GM18511 (cell line): ENCODE measurements around the gene FHOD3.

Experiments
- ATAC-seq: cut with Tn5 transposase; IDR thresholded peaks from one replicate; pipeline ENCODE4 v1.9.1; 2021; ENCODE audit warnings: mild to moderate bottlenecking, moderate library complexity; ENCODE audit not compliant: unreplicated experiment

FHOD3 gene

GRCh38 chr18:36578871-36579710 lies 281.6 kb downstream of the FHOD3 start:
- ATAC-seq: no peak

- ATAC-seq: no peak
These were observed 282.8 kb downstream of the FHOD3 start for GRCh38 chr18:36580266-36580665.

DNA sequence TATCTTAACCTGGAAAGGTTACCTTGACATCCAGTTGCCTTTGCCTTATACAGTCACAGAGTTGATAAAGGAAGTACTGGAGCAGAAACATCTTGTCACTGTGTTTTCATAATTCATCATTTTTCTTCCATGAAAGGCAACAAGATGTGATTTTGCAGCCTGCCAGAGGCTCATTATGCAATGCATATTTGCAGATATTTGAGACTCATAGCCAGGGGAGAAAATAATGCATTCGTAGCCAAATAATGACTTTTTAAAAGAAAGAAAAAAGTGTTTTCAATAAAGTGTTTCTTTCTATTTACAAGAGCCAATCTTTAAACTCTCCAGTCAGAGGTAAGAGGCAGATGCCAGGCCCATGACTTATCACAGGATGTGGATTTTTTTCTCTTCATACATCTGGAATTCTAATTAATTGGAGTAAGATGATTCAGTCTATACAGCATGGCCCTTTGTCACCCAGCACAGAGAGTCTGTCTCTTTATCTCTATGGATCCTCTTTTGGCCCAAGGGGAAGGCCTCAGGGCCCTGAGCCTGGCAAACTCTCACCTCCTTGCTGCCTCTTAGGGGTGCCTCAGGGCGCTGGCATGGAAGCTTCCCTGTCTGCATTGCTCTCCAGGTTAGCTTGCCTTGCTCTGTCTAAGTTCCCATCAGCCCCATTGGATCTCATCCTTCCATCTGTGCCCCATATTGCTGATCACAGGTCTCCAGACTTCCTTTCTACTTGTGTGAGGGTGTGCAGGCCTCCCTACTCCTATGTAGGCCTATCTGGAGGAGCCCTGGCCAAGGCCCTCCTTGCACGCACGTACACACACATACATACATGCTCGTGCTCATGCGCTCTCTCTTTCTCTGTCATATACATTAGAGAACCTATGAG lies 283.6 kb downstream of the FHOD3 start:
- ATAC-seq: no peak

DNA sequence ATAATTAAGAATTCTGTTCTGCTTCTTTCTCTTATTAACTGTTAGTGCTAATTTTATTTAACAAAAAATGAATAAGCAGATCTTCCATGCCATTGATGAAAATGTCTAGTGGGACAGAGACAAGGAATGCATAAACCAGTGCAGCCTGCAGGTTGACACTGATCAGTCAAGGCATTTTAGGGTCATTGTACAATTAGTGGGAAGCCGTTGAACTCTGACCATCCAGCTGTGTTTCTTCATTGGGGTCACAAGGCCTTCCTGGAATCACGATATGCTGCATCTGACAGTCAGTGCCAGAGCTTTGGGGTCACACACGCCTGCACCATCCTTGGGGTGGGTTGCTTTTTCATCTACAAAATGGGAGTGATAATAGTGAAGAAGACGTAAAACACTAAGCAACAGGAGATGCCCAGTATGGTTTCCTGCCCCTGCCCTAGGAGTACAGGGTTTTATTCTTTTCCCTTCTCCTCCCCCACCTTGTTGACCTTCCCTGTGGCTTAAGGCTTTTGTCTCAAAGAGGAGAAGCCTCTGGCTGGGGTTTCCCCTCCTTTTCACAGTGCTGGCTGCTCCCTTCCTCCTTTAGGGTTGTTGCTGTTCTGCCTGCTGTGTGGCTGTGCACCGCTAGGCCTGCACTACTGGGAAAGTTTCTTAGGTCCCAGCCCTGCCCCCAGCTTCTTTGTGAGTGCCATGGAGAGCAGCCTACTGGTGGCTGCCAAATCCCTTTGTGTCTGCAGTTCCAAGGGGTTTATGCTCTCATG lies 285.7 kb downstream of the FHOD3 start:
- peak; percentile 78 for ATAC-seq

GRCh38 chr18:36589857-36590543 lies 292.5 kb downstream of the FHOD3 start:
- no peak for ATAC-seq

DNA sequence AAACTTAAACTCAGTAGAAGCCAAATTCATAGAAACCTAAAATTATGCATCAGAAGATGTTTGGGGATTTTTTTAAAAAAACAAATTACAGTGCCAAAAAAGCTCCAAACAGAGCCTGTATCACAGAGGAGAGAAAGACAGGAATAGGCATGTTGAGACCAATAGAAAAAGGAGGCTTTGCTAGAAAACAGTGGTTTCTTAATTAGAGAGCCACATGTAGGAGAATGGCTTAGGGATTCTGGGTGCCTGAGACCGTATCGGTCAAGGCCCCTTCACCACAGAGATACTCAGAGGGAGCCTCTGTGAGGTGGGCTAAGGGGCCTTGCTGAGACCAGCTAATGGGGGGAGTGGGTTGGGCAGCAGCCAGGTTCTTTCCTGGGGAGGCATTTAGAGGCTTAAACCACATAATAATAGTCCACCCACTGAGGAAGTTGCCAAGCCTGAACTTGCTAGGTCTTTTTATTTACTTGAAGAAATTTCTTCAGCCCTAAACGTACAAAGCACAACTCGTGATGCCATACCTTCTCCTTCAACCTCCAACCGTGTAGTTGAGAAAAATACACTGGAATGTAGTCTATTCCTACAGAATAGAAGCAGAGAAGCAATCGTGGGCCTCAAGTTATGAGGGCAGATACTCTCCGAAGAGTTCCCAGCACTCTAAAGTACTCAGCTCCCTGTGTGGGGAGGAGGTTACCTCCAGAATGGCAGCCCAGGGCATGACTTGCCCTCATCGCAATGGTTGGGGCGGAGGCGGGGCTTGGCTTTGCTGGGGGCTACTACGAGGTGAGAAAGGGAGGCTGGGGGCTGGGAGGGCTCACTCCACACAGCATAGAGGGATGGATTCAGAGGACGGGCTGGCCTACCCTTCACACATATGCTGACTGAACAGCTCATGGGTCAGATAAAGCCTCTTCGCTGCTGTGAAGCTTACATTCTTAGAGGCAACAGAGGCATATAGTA lies 293.4 kb downstream of the FHOD3 start:
- no peak for ATAC-seq

- ATAC-seq: no peak
These were observed 294.8 kb downstream of the FHOD3 start for GRCh38 chr18:36592282-36592681.

- no peak for ATAC-seq
These were observed 295.5 kb downstream of the FHOD3 start for GRCh38 chr18:36593001-36593400.

- ATAC-seq: no peak
These were observed 296.1 kb downstream of the FHOD3 start for GRCh38 chr18:36593641-36594040.

- no peak for ATAC-seq
These were observed 297.1 kb downstream of the FHOD3 start for GRCh38 chr18:36594621-36595020.

DNA sequence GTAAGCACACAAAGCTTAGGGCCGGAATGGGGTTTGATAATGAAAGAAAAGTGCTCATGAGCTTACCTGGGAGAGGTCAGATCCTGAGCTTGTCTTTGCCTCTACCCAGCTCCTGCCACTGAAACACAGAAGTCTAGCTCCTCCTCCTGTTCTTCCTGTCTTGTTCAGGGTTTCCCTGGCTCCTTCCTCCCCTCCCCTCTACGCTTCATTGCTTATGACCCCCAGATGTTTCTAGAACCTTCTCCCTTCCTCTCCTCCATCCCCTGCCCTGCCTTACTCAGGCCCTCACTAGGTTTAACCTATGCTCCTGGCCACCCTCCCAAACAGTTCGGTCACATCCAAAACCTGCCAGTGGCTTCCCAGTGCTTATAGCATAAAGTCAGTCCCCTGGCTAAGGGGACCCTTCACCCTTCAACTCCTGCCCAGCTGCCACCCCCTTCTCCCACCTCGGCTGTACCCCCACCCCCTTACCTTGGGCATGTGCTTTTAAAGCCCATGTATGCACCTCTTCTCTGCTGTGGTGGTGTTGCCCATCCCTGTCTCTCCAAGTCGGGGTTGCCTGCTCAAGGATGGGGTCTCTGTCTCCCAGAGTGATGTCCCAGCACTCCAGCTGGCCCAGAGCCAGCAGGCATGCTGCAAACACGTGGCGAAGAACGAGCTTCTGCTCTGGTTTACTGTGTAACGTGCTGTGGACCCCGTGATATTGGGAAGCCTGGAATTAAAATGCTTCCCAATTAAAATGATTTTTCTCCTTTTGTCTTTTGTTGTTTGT lies 297.7 kb downstream of the FHOD3 start:
- no peak for ATAC-seq

DNA sequence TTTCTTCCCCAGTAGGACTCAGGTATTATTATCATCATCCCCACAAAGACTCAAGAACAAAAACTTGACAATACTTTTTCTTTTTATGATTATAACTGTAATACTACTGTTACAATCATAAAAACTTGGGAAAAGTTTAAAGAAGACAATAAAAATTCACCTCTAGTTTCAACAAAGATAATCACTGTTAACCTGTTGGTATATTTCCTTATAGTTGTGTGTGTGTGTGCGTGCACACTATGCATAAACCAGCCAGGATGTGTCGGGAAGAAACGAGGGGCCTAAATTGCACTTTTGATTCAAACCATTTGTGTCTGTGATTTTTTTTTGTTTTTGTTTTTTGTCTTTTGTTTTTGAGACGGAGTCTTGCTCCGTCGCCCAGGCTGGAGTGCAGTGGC lies 298.3 kb downstream of the FHOD3 start:
- no peak for ATAC-seq

DNA sequence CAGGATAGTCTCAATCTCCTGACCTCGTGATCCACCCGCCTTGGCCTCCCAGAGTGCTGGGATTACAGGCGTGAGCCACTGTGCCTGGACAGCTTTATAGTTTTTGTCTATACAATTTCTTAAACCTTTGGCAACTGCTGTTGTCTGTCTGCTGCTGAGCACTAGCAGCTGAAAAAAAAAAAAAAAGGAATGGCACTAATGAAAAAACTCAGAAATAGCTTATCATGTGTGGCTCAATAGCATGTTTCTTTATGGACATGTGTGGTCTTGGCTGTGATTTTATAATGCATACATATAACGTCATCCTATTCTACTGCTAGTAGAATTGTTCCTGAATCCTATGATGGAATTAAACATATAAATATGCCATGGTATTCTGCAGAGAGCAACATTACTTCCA lies 300.1 kb downstream of the FHOD3 start:
- ATAC-seq: no peak

DNA sequence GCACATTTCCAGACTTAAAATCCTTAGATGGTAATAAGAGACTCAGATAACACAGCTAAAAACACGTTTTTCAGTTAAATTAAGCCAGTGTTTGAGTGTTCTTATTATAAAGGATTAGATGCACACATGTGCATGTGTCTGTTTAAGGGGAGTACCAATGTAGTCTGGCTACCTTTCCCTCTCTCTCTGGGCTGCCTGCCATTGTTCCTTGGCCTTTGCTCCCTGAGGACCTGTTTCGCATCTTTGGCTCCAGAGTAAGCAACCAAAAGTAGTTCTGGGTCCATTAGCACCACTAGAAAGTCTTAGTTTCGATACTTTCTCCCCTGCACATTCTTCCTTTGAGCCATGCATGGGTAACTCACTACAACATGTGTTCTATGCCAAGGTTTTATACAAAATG lies 303.0 kb downstream of the FHOD3 start:
- ATAC-seq: no peak

DNA sequence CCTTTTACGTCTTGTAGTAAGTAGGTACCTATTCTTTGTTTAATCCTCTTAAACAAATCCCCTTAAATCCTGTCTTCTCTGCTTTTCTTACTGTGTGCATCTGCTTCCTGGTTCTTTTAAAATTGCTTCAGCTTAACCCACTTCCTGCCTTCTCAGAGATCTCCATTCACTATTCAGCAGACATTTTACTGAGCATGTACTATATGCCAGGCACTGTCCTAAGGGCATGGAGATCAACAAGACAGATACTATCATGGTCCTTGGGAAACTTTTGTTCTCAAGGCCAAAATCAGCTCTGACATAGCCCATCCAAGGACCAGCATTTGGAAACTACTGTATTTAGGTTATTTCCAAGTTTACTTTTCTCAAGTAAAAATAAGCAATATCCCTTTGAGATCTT lies 303.8 kb downstream of the FHOD3 start:
- ATAC-seq: no peak

DNA sequence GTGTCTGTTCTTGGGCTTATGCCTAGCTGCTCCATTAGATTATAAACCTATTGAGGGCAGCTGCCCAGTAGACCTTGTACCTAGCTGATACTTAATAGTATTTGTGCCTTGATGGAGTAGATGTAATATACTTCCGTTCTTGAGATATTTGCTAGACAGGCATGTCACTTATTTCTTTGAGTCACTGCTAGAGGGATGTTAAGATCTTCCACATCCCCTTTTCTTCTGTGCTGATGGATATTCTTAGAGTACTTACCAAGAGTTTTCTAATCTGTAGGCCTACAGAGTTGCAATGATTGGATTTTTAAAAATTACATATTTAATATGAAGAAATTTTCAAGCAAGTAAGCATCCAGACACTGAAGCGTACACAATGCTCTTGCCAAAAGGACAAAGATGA lies 304.6 kb downstream of the FHOD3 start:
- ATAC-seq: no peak

- ATAC-seq: no peak
These were observed 305.1 kb downstream of the FHOD3 start for GRCh38 chr18:36602620-36603019.

DNA sequence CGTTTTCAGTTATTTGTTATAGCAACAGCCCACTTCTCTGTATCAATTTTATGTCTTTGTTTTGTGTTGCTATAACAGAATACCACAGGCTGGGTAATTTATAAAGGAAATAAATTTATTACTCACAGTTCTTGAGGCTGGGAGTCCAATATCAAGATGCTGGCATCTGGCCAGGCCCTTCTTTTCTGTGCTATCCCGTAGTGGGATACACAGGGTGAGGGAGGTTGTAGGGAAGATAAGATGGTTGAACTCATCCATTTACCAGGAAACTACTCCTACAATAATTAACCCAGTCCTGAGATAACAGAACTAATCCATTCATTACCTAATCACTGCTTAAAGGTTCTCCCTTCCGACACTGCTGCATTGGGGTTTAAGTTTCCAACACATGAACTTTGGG lies 310.6 kb downstream of the FHOD3 start:
- no peak for ATAC-seq

- ATAC-seq: peak; percentile 84
These were observed 312.7 kb downstream of the FHOD3 start for GRCh38 chr18:36610258-36610657.
